GM12878 (cell line): Measurements from ENCODE around the gene IL17RE. TPM values are rescaled to one million over a fixed set of nuclear protein-coding genes. Genes with fewer than 3 reads are reported as not detected.

Experiments used
- BHLHE40 ChIP-seq, 2 experiments: fragments of 450-650 bp in 1 of 2; IDR thresholded peaks; 2 replicates each; pipeline ENCODE4 v1.6.1; 2011 to 2017; ENCODE audit warnings: low read depth in 2 of 2, borderline replicate concordance in 1 of 2, improper control_type of control experiment in 1 of 2, low read length in 1 of 2, mild to moderate bottlenecking in 1 of 2
- DPF2 ChIP-seq: fragments of 450-650 bp; IDR thresholded peaks from 2 replicates; pipeline ENCODE4 v1.6.1; 2017; ENCODE audit warnings: mild to moderate bottlenecking
- HCFC1 ChIP-seq: fragments of 150-350 bp; IDR thresholded peaks from 2 replicates; pipeline ENCODE4 v1.6.1; 2014; ENCODE audit warnings: low read length
- HDGF ChIP-seq: fragments of 450-650 bp; IDR thresholded peaks from 2 replicates; pipeline ENCODE4 v1.6.1; 2016; ENCODE audit warnings: antibody characterized with exemption
- JUNB ChIP-seq: IDR thresholded peaks from 2 replicates; pipeline ENCODE4 v1.6.1; 2016; ENCODE audit warnings: antibody characterized with exemption, mild to moderate bottlenecking
- KAT2A ChIP-seq: conservative IDR thresholded peaks from 2 replicates; pipeline ENCODE4 v1.6.1; 2011; ENCODE audit warnings: low read depth, low read length; ENCODE audit not compliant: control insufficient read depth
- KDM1A ChIP-seq: fragments of 200-600 bp; sonication (generic); IDR thresholded peaks from 2 replicates; pipeline ENCODE4 v1.6.1; 2016; ENCODE audit warnings: borderline replicate concordance
- KLF5 ChIP-seq: fragments of 450-650 bp; IDR thresholded peaks from 2 replicates; pipeline ENCODE4 v1.6.1; 2014; ENCODE audit warnings: mild to moderate bottlenecking; ENCODE audit not compliant: partially characterized antibody
- MTA2 ChIP-seq: fragments of 450-650 bp; IDR thresholded peaks from 2 replicates; pipeline ENCODE4 v1.6.1; 2016; ENCODE audit warnings: low read depth, mild to moderate bottlenecking, moderate library complexity
- RCOR1 ChIP-seq: conservative IDR thresholded peaks from 2 replicates; pipeline ENCODE4 v1.6.1; 2012; ENCODE audit warnings: low read depth, low read length, improper control_type of control experiment
- SKIL ChIP-seq: fragments of 450-650 bp; IDR thresholded peaks from 2 replicates; pipeline ENCODE4 v1.6.1; 2017; ENCODE audit warnings: mild to moderate bottlenecking, low read depth, inconsistent platforms; ENCODE audit not compliant: poor library complexity, severe bottlenecking
- SMC3 ChIP-seq: IDR thresholded peaks from 2 replicates; pipeline ENCODE4 v1.6.1; 2011; ENCODE audit warnings: low read length, improper control_type of control experiment, borderline replicate concordance
- SUZ12 ChIP-seq: fragments of 200-600 bp; sonication (generic); IDR thresholded peaks from one replicate; pipeline ENCODE4 v1.6.1; 2018; ENCODE audit warnings: antibody characterized with exemption, mild to moderate bottlenecking; ENCODE audit not compliant: unreplicated experiment
- TCF3 ChIP-seq: IDR thresholded peaks from 2 replicates; pipeline ENCODE4 v1.6.1; 2012; ENCODE audit warnings: low read depth, mild to moderate bottlenecking, low read length, borderline replicate concordance; ENCODE audit not compliant: insufficient read depth
- YBX1 ChIP-seq: fragments of 450-650 bp; IDR thresholded peaks from 2 replicates; pipeline ENCODE4 v1.6.1; 2016; ENCODE audit warnings: antibody characterized with exemption
- ZBTB40 ChIP-seq: fragments of 450-650 bp; IDR thresholded peaks from 2 replicates; pipeline ENCODE4 v1.6.1; 2016; ENCODE audit warnings: mild to moderate bottlenecking, moderate library complexity, borderline replicate concordance
- ZNF217 ChIP-seq: fragments of 450-650 bp; IDR thresholded peaks from 2 replicates; pipeline ENCODE4 v1.6.1; 2017; ENCODE audit warnings: antibody characterized with exemption, mild to moderate bottlenecking
- polyA plus RNA-seq, 11 experiments: library from polyadenylated mRNA; depleted of rRNA in 4 of 11; unstranded in 6 of 11; stranded (reverse) in 5 of 11; fragments of >200 nt; fragmentation: Nextera tagmentation in 4 of 11; fragmentation: Illumina TruSeq in 1 of 11; extraction: Ambion mirVana in 4 of 11; extraction: Trizol in 1 of 11; gene quantifications; 1 replicate in 1 of 11; 2 replicates in 10 of 11; pipeline versions ENCODE4 v1.2.1 to v1.2.3, GENCODE V29; 2011 to 2016; ENCODE audit warnings: inconsistent platforms in 2 of 11, missing spikeins in 2 of 11, low read depth in 1 of 11
- total RNA-seq, 4 experiments: library from RNA; depleted of rRNA in 3 of 4; stranded (reverse); fragments of >200 nt in 3 of 4; fragmentation: Illumina TruSeq in 1 of 4; extraction: Trizol in 1 of 4; gene quantifications; 2 replicates each; pipeline versions ENCODE4 v1.2.1 to v1.2.3, GENCODE V29; 2013 to 2021

IL17RE gene
- total and polyA plus RNA-seq, 10 of the 15 experiments (the other 5 are each of a cell fraction or from before 2014, with no cell fraction given) = 0.04 to 0.51 (median 0.12) TPM; not detected in 2

DNA sequence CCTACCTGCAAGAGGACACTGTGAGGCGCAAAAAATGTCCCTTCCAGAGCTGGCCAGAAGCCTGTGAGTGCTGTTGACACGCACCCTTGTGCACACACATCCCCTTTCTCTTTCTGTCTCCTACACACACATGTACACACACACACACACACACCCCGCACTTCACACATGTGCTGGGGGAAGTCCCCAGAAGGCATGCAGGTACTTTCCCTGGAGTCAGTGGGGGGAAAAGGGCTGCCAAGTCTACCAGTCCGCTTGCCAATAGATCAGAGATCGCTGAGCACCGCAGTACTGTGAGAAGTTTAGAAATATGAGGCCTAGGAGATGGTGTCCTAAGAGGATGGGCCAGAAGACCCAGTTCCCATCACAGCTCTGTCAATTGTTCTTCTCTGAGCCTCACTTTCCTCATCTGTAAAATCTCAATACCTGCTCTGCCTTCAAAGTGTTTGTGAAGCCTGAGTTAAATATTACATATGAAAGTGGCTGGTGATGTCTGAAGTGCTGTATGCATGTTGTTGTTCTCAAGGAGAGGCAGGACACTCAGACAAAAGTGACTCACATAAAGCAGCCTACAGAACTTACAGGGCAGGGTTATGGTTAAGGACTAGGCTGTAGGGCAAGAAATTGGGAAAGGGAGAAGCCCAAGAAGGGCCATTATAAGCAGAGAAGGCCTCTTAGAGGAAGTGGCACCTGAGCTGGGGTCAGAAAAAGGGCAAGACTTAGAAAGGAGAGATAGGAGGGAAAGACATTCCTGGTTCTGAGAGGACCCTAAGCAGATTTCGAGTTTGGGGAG lies 6.8 kb downstream of the IL17RE start (continued):
- TF ChIP-seq JUNB (no peak), HCFC1 (no peak), KAT2A (no peak), ZBTB40 (no peak), SMC3 (no peak), KDM1A (no peak), TCF3 (no peak), KLF5 (no peak), MTA2 (0 out of 2 replicates have a peak, but pooled peaks have one; percentile 17), SKIL (no peak), YBX1 (no peak), BHLHE40 (IDR thresholded peaks at IDR 0.05; ENCODE audit: borderline replicate concordance in 1 of 2, low read depth in 2 of 2, low read length in 1 of 2) (peak in 1 of 2 experiments; percentile 36; a peak in 2 of 4 replicates), HDGF (no peak), SUZ12 (no peak), RCOR1 (no peak), DPF2 (0 out of 2 replicates have a peak, but pooled peaks have one; percentile 16), ZNF217 (no peak)
